NCI-H1092 treated with DMSO at 0.1 percent for 48 hours (cell line): ENCODE measurements around the gene KRT20.
"Not testable (repeated sequence)": the region's sequence is repeated elsewhere in the genome, so short reads cannot be mapped to it uniquely, and the experiment has no call there.

Experiments used
- DNase-seq: peaks from one replicate; lab custom pipeline; 2025; lab: John Stamatoyannopoulos, UW

The KRT20 gene, protein sequence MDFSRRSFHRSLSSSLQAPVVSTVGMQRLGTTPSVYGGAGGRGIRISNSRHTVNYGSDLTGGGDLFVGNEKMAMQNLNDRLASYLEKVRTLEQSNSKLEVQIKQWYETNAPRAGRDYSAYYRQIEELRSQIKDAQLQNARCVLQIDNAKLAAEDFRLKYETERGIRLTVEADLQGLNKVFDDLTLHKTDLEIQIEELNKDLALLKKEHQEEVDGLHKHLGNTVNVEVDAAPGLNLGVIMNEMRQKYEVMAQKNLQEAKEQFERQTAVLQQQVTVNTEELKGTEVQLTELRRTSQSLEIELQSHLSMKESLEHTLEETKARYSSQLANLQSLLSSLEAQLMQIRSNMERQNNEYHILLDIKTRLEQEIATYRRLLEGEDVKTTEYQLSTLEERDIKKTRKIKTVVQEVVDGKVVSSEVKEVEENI

GRCh38 chr17:40884708-40885512 is at the start of gene KRT20:
Gene KRT20, minus strand, starts transcription at chr17:40885242. Its CDS starts 57 bp downstream, at chr17:40885185.
- no peak for DNase-seq

DNA sequence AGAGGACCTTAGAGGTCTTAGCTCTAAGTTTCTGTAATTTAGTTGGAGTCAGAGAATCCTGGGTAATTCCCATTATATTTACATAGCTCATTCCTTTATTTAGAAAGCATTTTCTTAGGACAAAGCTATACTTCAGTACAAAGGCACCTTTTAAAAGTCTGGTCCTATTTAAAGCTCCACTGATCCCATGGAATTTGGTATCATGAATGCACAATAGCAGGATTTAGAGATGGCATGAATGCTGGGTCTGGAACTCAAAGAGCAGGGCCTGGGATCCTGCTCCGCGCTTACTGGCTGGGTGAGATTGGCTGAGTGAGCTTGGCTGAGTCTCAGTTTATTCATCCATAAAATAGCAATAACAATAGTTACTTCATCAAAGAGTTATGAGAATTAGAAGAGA is 47.6 kb upstream of the KRT20 start:
- no peak for DNase-seq

- no peak for DNase-seq
Measured at GRCh38 chr17:40931311-40931710, 46.3 kb upstream of the KRT20 start.

DNA sequence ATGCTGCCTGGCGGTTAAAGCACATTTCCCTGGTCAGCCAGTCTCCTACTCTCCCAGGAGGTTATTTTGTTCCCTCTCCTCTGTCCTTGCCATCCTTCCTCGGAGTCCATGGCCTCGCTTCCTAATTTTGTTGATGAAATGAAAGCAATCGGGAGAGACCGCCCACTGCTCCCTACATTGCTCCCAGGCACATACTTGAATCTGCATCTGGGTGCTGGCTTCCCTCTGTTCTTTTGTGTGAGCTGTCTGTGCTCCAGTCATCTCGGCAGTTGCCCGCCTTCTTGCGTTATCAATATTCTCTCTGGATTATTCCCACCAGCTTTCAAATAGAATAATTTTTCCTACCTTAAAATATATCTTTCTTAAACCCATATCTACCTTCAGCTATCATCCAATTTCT is 41.3 kb upstream of the KRT20 start:
- no peak for DNase-seq

DNA sequence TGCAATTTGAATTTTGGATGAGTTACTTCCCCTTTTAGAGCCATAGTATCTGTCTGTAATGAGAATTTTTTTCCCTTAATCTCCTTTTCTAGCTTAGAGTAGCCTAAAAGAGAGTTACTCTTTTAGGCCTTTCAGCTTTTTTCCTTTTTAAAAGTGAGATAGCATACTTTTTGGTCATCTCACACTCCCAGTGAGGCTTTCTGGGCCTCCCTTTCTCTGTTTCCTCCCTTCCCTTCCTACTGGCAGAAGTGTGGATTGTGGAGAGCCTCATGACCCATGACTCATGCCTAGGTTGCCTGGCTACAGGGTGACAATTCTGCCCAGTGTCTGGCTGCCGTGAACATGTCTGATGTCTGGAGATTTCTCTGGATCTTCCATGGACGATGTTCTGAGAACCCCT is 37.2 kb upstream of the KRT20 start:
- no peak for DNase-seq

- DNase-seq: no peak
Measured at GRCh38 chr17:40921026-40921425, 36.0 kb upstream of the KRT20 start.

DNA sequence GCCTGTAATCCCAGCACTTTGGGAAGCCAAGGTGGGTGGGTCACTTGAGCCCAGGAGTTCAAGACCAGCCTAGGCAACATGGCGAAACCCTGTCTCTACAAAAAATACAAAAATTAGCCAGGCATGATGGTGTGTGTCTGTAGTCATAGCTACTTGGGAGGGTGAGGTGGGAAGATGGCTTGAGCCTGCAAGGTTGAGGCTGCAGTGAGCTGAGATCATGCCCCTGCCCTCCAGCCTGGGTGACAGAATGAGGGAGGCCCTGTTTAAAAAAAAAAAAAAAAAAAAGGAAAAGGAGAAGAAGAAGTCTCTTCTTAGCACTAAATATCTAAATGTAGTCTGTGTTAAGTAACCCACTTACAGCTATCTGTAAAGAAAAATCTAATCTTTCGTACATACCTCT is 32.1 kb upstream of the KRT20 start:
- DNase-seq: not testable (repeated sequence)

DNA sequence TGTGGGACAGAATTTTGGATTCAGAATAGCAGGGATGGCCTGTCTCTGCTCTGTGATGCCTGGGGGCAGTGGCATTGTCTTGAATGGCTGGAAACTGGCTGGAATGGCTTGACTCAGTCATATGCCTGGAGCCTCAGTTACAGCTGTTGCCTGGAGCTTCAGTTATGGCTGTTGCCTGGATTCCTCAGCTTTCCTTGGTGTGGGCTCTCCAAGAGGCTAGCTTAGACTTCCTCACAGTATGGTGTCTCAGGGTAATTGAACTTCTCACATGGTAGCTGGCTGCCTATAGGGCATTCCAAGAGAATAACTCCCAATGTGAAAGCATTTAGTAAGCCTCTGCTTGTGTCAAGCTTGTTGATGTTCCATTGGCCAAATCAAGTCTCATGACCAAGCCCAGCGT is 31.3 kb upstream of the KRT20 start:
- DNase-seq: no peak

GRCh38 chr17:40915721-40916256 is 30.7 kb upstream of the KRT20 start:
- no peak for DNase-seq

- DNase-seq: no peak
Measured at GRCh38 chr17:40915199-40915661, 30.2 kb upstream of the KRT20 start.

- DNase-seq: no peak
Measured at GRCh38 chr17:40914075-40914855, 29.2 kb upstream of the KRT20 start.

DNA sequence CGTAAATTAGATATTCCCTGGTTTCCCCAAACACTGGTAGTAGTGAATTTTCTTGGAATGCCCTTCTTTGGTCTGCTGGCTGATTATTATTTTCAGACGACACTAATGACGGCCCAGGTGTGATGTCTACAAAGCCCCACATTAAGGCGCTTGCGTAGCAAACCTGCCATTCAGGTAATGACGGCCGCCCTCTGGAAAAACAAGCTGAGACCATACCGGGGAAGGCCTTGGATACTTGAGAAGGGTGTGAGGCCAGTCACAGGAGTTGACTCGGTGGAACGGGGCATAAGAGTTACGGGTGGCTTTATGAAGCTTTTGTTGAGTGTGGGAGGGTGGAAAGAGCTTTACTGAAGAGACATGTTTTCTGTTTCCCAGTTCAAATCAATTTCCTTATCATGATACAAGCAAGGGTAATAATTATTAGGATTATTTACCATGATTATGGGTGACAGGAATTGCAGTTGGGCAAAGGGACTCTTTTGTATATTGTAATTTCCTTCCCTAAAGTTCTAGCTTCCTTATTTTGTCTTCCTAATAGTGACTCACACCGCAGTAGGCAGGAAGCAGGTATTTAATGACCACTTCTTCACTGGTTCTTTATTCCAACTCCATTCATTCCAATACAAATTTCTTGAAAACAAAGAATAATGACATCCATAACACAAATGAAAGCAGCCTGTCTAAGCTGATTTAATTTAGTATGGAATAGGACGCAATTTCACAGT is 27.6 kb upstream of the KRT20 start:
- no peak for DNase-seq

DNA sequence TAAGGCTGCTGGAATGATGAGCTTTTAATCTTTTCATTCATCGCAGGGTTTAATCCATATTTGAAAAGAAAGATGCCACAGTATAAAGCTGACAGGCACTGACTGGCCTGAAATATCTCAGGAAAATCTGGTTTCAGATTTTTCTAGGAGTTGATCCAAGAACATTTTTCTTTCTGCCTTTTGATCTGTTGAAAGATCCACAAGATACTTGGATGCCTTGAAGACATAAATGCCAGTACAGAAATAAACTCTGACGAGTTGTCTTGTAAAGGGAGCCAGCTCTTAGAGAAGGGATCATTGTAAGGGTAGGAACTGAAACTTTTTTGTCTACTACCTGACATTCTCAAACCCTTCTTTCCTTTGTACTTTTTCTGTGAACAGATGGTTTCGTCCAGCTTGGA is 25.4 kb upstream of the KRT20 start:
- no peak for DNase-seq

GRCh38 chr17:40909755-40910154 is 24.7 kb upstream of the KRT20 start:
- no peak for DNase-seq

DNA sequence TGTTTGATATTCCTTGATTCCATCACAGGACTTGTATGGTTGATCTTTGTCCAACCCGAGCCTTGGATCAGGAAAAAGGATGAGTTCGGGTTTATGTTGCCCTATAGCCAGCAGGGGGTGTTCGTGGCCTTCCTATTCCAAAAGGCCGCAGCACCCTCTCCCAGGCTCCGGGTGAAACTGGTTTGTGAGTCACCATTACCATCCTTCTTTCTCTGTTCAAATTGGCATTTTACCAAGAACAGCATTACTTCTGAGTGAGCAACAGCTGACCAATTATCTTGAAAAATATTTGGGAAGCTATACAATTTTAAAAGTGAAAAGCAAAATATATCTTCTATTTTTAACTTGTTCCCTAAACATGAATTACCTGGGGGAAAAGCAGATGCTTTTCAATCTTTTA is 24.3 kb upstream of the KRT20 start:
- DNase-seq: peak; percentile 75

- DNase-seq: no peak
Measured at GRCh38 chr17:40906613-40907012, 21.6 kb upstream of the KRT20 start.

- DNase-seq: no peak
Measured at GRCh38 chr17:40905370-40905769, 20.3 kb upstream of the KRT20 start.

DNA sequence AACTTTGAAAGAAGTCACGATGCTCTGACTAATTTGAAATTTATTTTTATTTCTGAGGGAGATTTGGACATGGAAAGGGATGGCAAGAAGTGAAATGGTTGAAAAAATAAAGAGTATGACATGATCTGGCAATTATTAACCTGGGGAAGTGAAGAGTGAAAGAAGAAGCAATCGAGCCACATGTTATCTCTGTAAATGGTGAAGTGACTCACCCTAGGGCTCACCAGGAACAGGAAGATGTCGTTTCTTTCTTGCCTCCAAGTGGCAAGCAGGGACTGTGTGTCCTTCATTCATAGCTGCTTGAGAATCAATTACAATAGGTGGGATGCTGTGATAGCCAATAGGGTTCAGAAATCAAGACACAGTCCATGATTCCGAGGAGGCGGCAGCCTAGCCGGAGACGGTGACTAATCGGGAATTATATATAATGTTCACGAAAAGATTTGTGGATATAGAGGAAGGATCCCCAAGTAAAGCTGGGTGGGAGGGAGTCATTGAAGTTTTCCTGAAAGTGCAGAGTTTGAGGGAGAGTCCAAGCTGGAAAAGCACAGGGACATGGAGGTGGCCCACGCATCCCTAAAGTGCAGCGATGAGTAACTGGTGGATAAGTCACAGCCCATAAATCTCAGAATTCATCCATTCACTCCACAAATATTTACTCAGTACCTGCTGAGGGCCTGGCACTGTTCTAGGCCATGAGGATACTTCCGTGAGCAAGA is 18.2 kb upstream of the KRT20 start:
- DNase-seq: peak; percentile 32

DNA sequence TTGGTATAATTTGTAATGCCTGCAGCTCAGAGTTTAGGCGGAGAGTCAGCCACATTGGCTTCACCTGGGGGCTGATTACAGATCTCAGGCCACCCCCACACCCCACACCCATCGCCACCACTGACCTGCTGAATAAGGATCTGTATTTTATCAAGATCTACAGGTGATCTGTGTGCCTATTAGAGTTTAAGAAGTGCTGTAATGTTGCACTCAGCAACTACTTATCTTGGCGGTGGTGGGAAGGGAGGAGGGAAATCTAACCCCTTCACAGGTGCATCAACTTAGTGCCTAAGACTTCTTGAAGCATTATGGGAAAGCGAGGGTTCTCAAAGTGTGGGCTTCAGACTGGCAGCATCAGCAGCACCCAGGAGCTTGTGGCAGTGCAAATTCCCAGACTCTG is 17.5 kb upstream of the KRT20 start:
- no peak for DNase-seq

DNA sequence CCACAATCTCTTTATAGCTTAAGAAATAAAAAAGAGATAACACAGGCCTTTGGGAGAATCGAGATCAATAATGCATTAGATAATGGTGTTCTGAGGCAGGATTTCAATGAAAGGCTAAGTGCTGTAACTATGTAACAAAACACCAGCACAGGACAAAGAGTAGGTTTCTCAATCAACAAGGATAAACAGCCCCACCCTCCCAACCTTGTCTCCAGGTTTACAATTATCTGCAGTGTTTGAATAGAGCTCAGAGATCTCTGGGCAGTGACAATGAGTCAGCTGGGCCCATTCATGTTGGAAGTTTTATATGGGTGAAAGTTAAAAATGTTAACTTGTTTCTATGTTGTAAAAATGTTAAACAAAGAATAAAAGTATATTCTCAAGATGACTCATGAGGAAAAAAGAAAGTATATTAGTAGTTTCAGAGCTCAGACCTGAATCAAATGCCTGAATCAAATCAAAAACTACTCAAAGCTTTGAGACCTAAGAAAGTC is 17.0 kb upstream of the KRT20 start:
- peak; percentile 18 for DNase-seq
